ENCODE data around the gene ZNF438. TPM values are rescaled to one million over a fixed set of nuclear protein-coding genes. Genes with fewer than 3 reads are reported as not detected.

The ZNF438 gene
- total and polyA plus RNA-seq, 7 donors: 3.9 to 18.9 (median 11.9) TPM

DNA sequence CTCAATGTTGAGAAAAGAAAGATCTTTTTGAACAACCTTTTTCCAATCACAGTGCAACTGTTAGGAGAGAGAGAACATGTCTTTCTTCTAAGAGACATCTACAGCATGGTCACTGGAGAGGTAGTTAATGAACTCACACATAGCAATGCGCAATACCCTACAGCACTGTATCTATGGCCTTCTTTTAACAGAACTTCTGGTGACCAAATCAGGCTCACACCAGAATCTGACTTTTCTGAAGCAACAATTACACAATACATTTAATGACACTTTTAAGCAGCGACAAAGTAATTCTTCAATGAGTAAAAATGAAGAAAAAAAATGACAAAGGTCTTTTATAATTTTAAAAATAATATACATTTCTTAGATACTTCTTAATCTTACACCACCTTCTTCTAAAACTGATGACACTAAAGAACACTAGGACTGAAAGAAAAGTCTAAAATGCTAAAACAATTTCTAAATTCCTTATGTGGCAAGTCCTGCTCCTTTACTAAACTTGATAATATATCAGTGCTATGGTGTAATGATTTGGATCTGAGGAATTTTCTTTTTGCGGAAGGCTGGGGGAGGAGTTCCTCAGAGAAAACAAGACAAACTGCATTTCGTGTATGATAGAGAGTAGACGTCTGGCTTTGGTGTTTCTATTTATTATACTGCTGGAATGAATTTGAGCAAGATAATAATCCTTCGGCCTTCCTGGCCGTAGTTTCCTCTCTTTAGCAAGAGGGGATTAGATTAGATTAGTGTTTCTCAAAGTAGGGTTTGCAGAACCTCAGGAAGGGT lies 166.3 kb downstream of the ZNF438 start:
- WGBS, 2 donors: 76 to 87% methylated on average over 7 of the region's 7 CpGs
- Histone ChIP-seq H3K36me3 (no peaks in the 10 kb centered on the region), H3K4me1 (peaks cover 0 to 32% (median 8%) of the 10 kb centered on the region in 4 donors), H3K27me3 (no peaks in the 10 kb centered on the region), H3K4me3 (no peak overlapping the region), H3K9me3 (no peaks in the 10 kb centered on the region), H3K27ac (peak overlapping the region in 1 of 4 donors; percentile 22)
- DNase-seq: no peak
- intact Hi-C loops (cut with DNase I): no loop called here
- TF ChIP-seq POLR2AphosphoS5 (IDR thresholded peaks at IDR 0.05) (no peak), POLR2A (IDR thresholded peaks at IDR 0.05) (no peak), EP300 (IDR thresholded peaks at IDR 0.05) (no peak)
- TF ChIP-seq, protein P1, sequence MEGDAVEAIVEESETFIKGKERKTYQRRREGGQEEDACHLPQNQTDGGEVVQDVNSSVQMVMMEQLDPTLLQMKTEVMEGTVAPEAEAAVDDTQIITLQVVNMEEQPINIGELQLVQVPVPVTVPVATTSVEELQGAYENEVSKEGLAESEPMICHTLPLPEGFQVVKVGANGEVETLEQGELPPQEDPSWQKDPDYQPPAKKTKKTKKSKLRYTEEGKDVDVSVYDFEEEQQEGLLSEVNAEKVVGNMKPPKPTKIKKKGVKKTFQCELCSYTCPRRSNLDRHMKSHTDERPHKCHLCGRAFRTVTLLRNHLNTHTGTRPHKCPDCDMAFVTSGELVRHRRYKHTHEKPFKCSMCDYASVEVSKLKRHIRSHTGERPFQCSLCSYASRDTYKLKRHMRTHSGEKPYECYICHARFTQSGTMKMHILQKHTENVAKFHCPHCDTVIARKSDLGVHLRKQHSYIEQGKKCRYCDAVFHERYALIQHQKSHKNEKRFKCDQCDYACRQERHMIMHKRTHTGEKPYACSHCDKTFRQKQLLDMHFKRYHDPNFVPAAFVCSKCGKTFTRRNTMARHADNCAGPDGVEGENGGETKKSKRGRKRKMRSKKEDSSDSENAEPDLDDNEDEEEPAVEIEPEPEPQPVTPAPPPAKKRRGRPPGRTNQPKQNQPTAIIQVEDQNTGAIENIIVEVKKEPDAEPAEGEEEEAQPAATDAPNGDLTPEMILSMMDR (IDR thresholded peaks at IDR 0.05): no peak

DNA sequence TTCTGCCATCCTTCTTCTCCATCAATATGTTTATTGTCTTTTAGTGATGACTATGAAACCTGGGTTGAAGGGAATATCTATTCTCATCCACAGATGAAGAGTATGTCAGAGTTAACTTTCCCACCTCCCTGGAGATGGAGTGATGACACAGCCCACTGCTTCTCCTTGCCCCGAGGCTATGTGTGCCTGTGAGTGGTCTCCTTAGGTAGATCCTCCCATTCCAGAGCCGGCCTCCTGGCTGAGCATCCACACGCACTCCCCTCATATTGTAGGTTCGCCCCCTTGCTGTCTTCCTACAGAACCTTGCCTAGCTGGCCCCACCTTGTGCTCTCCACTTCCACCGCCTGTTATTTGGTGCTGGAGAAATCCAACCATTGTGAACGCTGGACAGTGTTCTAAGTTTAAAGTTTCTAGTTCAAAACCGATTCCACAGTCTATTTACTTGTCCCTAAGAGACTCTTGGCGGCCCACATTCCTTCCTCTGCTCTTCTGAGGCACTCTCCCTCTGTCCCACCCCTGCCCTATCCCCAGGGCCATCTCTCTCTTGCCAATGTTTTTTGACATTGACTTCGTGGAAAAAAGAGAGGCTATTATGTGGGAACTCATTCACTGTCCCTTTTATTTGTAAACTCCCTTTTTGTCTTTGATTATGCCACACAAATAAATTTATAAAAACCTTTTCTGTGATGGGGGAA lies 168.0 kb downstream of the ZNF438 start:
- Histone ChIP-seq H3K27ac (peak overlapping the region; percentile 32 to 53 (median 49)), H3K27me3 (no peaks in the 10 kb centered on the region), H3K9me3 (no peaks in the 10 kb centered on the region), H3K36me3 (no peaks in the 10 kb centered on the region), H3K4me1 (peaks cover 0 to 31% (median 8%) of the 10 kb centered on the region in 4 donors), H3K4me3 (no peak overlapping the region)
- no peak for DNase-seq
- 89 to 92% methylated on average over 9 of the region's 9 CpGs for WGBS, 2 donors
- TF ChIP-seq POLR2A (IDR thresholded peaks at IDR 0.05) (no peak), POLR2AphosphoS5 (IDR thresholded peaks at IDR 0.05) (no peak)
- intact Hi-C loops (cut with DNase I): loop anchor here (5.0 kb wide), 1 partner anchor 169 kb away; the partner anchor contains the start of gene ZNF438

DNA sequence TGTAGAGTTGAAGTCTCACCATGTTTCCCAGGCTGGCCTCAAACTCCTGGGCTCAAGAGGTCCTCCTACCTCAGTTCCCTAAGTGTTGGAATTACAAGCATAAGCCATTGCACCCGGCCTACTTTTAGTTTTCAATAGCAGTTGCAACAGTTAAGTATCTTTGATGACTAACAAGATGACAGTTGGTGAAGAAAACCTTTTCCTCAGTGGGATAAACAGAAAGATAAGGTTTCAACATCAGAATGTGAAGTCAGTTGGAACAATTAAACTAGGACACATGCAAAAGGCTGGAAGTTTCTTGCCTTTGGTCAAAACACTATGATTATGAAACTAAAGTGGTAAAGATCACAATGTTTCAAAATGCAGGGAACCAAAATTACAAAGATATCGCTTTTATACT lies 169.2 kb downstream of the ZNF438 start:
- Histone ChIP-seq H3K4me1 (peaks cover 0 to 43% (median 13%) of the 10 kb centered on the region in 4 donors), H3K27ac (peak overlapping the region; percentile 42 to 60 (median 52)), H3K9me3 (no peaks in the 10 kb centered on the region), H3K36me3 (no peaks in the 10 kb centered on the region), H3K27me3 (no peaks in the 10 kb centered on the region), H3K4me3 (no peak overlapping the region)
- no peak for DNase-seq
- WGBS, 2 donors: 81 to 87% methylated on average over 2 of the region's 2 CpGs
- intact Hi-C loops (cut with DNase I): loop anchor here (5.0 kb wide), 1 partner anchor 170 kb away; the partner anchor contains the start of gene ZNF438
- peak; percentile 69 to 74 (median 71) for TF ChIP-seq POLR2AphosphoS5 (IDR thresholded peaks at IDR 0.05)
- no peak for TF ChIP-seq POLR2A (IDR thresholded peaks at IDR 0.05)

DNA sequence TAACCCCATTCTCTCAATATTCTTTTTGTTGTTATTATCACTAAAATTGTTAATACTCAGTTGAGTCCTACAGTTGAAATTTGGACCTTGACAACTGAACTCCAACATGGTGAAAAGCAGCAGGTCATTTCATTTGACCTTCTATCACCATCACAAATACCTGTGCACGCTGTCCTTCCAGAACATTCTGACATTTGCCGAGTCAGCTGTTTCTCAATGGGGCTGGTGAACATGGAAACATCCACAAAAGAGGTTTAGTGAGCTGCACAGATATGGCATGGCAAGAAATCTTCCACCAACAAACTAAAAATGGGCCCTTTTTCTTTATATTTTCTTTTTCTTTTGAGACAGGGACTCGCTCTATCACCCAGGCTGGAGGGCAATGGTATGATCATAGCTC lies 169.7 kb downstream of the ZNF438 start:
- intact Hi-C loops (cut with DNase I): loop anchor here (5.0 kb wide), 1 partner anchor 170 kb away; the partner anchor contains the start of gene ZNF438
- TF ChIP-seq EP300 (IDR thresholded peaks at IDR 0.05) (no peak), POLR2A (IDR thresholded peaks at IDR 0.05) (no peak), POLR2AphosphoS5 (IDR thresholded peaks at IDR 0.05) (no peak)
- TF ChIP-seq, protein P1 (IDR thresholded peaks at IDR 0.05): no peak
- no peak overlapping the region for H3K4me3 ChIP-seq
- no peaks in the 10 kb centered on the region for H3K27me3 ChIP-seq
- no peak for DNase-seq
- peak overlapping the region; percentile 41 to 60 (median 48) for H3K27ac ChIP-seq
- H3K4me1 ChIP-seq: peaks cover 0 to 46% (median 13%) of the 10 kb centered on the region in 4 donors
- 97 to 98% methylated on average over 3 of the region's 3 CpGs for WGBS, 2 donors
- no peaks in the 10 kb centered on the region for H3K9me3 ChIP-seq
- no peaks in the 10 kb centered on the region for H3K36me3 ChIP-seq

DNA sequence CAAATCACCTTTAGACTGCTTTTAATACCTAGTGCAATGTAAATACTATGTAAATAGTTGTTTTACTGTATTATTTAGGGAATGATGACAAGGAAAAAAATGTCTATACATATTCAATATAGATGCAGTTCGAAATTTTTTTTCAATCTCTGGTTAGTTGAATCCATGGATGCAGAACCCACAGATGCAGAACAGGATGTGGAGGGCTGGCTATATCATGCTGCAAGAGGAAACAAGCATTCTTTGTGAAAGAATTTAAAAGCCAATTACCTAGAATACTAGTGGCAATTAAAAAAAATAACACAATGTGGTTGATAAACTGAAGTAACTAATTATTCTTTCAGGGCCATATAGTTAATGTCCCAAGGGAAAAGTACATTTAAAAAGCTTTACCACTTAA lies 170.4 kb downstream of the ZNF438 start:
- Histone ChIP-seq H3K4me1 (peaks cover 0 to 49% (median 13%) of the 10 kb centered on the region in 4 donors), H3K4me3 (no peak overlapping the region), H3K27me3 (no peaks in the 10 kb centered on the region), H3K36me3 (no peaks in the 10 kb centered on the region), H3K27ac (no peak overlapping the region), H3K9me3 (no peaks in the 10 kb centered on the region)
- TF ChIP-seq POLR2A (IDR thresholded peaks at IDR 0.05): no peak
- TF ChIP-seq POLR2AphosphoS5 (IDR thresholded peaks at IDR 0.05): no peak
- TF ChIP-seq, protein P1 (IDR thresholded peaks at IDR 0.05): no peak
- TF ChIP-seq EP300 (IDR thresholded peaks at IDR 0.05): no peak
- DNase-seq: no peak
- intact Hi-C loops (cut with DNase I): loop anchor here (5.0 kb wide), 1 partner anchor 171 kb away; the partner anchor contains the start of gene ZNF438
- 51 to 82% methylated on average over 1 of the region's 1 CpG for WGBS, 2 donors

Measured in sigmoid colon (tissue), 7 donors.